AG09309 (cell line): ENCODE measurements around the gene SGCE.

Experiments
- DNase-seq: peaks from one replicate; pipeline ENCODE4 v3.0.0-alpha.2; 2010; ENCODE audit warnings: low read depth
- H3K4me3 ChIP-seq: 2 replicates; pipeline ENCODE4 v1.5.1; 2011; ENCODE audit warnings: mild to moderate bottlenecking, low read depth, low read length, moderate library complexity; ENCODE audit not compliant: control insufficient read depth
- CTCF ChIP-seq: IDR thresholded peaks from 2 replicates; pipeline ENCODE4 v1.5.1; 2011; ENCODE audit warnings: mild to moderate bottlenecking, low read depth, low read length, inconsistent platforms; ENCODE audit not compliant: insufficient read depth, control insufficient read depth; ENCODE audit errors: missing control alignments

Gene SGCE

GRCh38 chr7:94687810-94688209, 31.9 kb upstream of the SGCE start:
- no peak for TF ChIP-seq CTCF
- H3K4me3 ChIP-seq: no peak overlapping the region
- DNase-seq: no peak

GRCh38 chr7:94687076-94687475, 31.1 kb upstream of the SGCE start:
- no peak for DNase-seq
- no peak for TF ChIP-seq CTCF
- H3K4me3 ChIP-seq: no peak overlapping the region

GRCh38 chr7:94683066-94683465, 27.1 kb upstream of the SGCE start:
- TF ChIP-seq CTCF: no peak
- DNase-seq: no peak

GRCh38 chr7:94679358-94679757, 23.4 kb upstream of the SGCE start:
- H3K4me3 ChIP-seq: no peak overlapping the region
- no peak for DNase-seq
- TF ChIP-seq CTCF: no peak

More at GRCh38 chr7:94683066-94683465, 27.1 kb upstream of the SGCE start:
- H3K4me3 ChIP-seq: no peak overlapping the region

- no peak for TF ChIP-seq CTCF
- H3K4me3 ChIP-seq: no peak overlapping the region
- DNase-seq: no peak
These were observed 20.5 kb upstream of the SGCE start for GRCh38 chr7:94676431-94676830.

- TF ChIP-seq CTCF: no peak
- no peak overlapping the region for H3K4me3 ChIP-seq
- no peak for DNase-seq
These were observed 19.4 kb upstream of the SGCE start for GRCh38 chr7:94675356-94675755.
